HFF-Myc (cell line): ENCODE data around the gene MON2.
"Not testable (repeated sequence)": the region's sequence is repeated elsewhere in the genome, so short reads cannot be mapped to it uniquely, and the experiment has no call there.

ENCODE experiments used
- DNase-seq: peaks from one replicate; pipeline ENCODE4 v3.0.0-alpha.2; 2011; ENCODE audit warnings: low read depth; ENCODE audit errors: extremely low read depth
- H3K4me3 ChIP-seq: replicated peaks from 2 replicates; pipeline ENCODE4 v1.5.1; 2011; ENCODE audit warnings: low read depth, mild to moderate bottlenecking, control low read depth, low read length
- TF ChIP-seq, protein P1 (sequence below): IDR thresholded peaks from 2 replicates; pipeline ENCODE4 v1.5.1; 2012; ENCODE audit warnings: mild to moderate bottlenecking, low read depth, low read length, control low read depth; ENCODE audit errors: missing control alignments

The MON2 gene

DNA sequence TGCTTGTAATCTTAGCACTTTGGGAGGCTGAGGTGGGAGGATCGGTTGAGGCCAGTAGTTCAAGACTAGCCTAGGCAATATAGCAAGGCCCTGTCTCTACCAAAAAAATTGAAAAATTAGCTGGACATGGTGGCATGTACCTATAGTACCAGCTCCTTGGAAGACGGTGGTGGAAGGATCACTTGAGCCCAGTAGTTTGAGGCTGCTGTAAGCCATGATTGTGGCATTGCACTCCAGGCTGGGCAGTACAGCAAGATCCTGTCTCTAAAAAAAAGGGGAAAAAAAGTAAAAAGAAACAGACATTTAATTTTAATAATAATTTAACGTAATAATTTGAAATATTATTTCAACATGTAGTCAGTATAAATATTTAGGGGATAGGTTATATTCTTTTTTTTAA lies 16.1 kb downstream of the MON2 start:
- DNase-seq = no peak
- no peak overlapping the region for H3K4me3 ChIP-seq
- TF ChIP-seq, protein P1, sequence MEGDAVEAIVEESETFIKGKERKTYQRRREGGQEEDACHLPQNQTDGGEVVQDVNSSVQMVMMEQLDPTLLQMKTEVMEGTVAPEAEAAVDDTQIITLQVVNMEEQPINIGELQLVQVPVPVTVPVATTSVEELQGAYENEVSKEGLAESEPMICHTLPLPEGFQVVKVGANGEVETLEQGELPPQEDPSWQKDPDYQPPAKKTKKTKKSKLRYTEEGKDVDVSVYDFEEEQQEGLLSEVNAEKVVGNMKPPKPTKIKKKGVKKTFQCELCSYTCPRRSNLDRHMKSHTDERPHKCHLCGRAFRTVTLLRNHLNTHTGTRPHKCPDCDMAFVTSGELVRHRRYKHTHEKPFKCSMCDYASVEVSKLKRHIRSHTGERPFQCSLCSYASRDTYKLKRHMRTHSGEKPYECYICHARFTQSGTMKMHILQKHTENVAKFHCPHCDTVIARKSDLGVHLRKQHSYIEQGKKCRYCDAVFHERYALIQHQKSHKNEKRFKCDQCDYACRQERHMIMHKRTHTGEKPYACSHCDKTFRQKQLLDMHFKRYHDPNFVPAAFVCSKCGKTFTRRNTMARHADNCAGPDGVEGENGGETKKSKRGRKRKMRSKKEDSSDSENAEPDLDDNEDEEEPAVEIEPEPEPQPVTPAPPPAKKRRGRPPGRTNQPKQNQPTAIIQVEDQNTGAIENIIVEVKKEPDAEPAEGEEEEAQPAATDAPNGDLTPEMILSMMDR = no peak

DNA sequence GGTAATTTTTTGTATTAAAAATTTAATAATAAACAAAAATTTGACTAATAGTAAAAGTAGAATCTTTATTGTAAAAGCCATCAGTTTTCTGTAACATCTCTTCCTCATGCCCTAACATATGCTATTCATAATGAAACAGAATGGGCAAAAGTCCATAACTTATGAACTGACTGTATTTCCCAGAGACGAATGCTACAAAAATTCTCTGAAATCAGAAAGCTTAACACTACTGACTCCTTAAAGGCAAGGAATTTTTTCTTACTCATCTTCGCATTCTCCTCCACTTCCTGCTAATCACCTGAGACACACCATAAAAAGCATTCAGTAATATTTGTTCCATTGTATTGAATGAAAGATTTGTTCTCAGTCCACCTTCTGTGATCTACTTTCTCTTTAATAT lies 17.6 kb downstream of the MON2 start:
- no peak for DNase-seq
- TF ChIP-seq, protein P1 = no peak
- no peak overlapping the region for H3K4me3 ChIP-seq

DNA sequence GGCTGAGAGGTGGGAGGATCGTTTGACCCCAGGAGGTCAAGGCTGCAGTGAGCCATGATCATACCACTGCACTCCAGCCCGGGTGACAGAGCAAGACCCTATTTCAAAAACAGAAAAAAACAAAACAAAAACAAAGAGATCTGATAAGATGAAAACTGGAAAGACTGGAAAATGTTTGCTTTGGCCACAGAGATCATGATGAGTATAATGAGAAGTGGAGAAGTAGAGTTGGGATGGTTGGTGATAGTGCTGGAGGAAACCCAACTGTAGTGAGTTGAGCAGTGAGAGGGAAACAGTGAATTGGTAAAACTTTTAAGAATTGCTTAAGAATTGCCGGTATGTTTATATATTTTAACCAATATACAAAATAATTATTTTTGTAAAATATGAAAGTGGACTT lies 39.2 kb downstream of the MON2 start:
- TF ChIP-seq, protein P1 = no peak
- DNase-seq = no peak

DNA sequence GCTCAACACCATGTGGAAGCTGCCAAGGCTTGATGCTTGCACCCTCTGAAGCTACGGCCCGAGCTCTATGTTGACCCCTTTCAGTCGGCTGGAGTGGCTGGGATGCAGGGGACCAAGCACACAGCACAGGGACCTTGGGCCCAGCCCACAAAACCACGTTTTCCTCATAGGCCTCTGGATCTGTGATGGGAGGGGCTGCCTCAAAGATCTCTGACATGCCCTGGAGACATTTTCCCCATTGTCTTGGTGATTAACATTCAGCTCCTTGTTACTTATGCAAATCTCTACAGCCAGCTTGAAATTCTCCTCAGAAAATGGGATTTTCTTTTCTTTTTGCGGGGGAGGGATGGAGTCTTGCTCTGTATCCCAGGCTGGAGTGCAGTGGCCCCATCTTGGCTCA lies 46.3 kb downstream of the MON2 start:
- no peak for DNase-seq
- H3K4me3 ChIP-seq = no peak overlapping the region
- TF ChIP-seq, protein P1 = no peak

More for the DNA sequence above, 39.2 kb downstream of the MON2 start:
- H3K4me3 ChIP-seq = no peak overlapping the region

DNA sequence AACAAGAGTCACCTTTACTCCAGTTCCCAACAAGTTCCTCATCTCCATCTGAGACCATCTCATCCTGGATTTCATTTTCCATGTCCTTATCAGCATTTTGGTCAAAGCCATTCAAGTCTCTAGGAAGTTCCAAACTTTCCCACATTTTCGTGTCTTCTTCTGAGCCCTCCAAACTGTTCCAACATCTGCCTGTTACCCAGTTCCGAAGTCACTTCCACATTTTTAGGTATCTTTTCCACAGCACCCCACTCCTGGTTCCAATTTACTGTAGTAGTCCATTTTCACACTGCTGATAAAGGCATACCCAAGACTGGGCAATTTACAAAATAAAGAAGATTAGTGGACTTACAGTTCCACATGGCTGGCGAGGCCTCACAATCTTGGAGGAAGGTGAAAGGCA lies 47.5 kb downstream of the MON2 start:
- not testable (repeated sequence) for DNase-seq, H3K4me3 ChIP-seq

DNA sequence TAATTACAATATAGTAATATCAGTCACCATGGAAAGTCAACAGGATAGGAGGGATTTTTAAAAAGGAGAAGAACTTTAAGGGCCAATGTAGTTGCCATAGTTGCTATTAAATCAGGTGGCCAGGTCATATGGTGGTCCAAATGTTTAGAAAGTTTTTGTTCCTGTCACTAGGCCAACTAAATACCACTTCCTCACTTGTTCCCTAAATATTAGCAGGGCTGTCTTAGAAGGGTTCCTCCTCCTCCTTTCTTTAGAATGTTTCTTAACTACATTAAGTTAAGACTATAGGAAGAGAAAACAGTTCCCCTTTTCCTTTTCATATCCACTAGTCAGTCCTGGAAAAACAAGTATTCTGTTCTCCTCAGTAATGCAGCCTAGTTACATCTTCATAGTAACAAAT lies 50.3 kb downstream of the MON2 start:
- no peak overlapping the region for H3K4me3 ChIP-seq
- TF ChIP-seq, protein P1 = no peak
- no peak for DNase-seq

DNA sequence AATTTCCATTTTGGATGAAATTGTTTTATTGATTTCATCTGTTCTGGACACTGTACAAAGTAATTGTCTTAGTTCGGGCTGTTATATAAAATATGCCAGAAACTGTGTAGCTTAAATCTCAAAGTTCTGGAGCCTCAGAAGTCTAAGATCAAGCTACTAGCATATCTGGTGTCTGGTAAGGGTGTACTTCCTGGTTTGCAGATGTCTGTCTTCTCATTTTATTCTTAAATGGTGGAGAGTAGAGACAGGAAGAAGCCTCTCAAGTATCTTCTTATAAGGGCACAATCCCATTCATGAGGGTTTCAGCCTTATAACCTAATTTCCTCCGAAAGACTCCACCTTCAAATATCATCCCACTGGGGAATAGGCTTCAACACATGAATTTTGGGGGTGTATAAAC lies 51.3 kb downstream of the MON2 start:
- DNase-seq = no peak
- H3K4me3 ChIP-seq = no peak overlapping the region
- TF ChIP-seq, protein P1 = no peak

DNA sequence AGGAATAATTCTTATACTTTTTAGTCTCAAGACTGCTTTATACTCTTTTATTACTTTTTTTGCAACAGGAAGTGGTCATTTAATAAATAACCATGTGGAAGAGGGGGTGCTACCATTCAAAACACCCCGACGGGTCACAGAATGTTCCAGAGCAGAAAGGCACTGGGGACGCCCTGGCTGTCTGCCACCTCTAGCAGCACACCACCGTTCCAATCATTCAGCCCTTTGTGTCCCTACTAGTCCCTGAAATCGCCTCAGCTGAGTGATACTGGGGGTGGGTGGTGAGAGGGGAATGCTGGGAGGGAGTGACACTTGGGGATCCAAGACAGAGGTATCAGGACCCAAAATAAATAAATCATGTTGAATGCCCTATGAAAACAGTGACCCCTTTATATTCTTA lies 52.4 kb downstream of the MON2 start:
- H3K4me3 ChIP-seq = no peak overlapping the region
- DNase-seq = no peak
- TF ChIP-seq, protein P1 = no peak
